CD4-positive, alpha-beta T cell treated with Interleukin-17A for 4 hours (primary cell): ENCODE measurements around the gene CDCP1.
"Not testable (repeated sequence)": the region's sequence is repeated elsewhere in the genome, so short reads cannot be mapped to it uniquely, and the experiment has no call there.

Source experiments
- DNase-seq: peaks from one replicate; pipeline ENCODE4 v3.0.0-alpha.2; 2020; ENCODE audit warnings: mixed read lengths

CDCP1 gene

GRCh38 chr3:45053805-45054195 lies 92.4 kb downstream of the CDCP1 start:
- DNase-seq = not testable (repeated sequence)

GRCh38 chr3:45051685-45052084 lies 94.5 kb downstream of the CDCP1 start:
- no peak for DNase-seq

GRCh38 chr3:45049807-45050206 lies 96.4 kb downstream of the CDCP1 start:
- DNase-seq = no peak

GRCh38 chr3:45048244-45048643 lies 97.9 kb downstream of the CDCP1 start:
- no peak for DNase-seq

- DNase-seq = no peak
Measured at GRCh38 chr3:45043728-45044299, 102.4 kb downstream of the CDCP1 start.

GRCh38 chr3:45042162-45042561 lies 104.0 kb downstream of the CDCP1 start:
- no peak for DNase-seq

GRCh38 chr3:45041666-45042065 lies 104.5 kb downstream of the CDCP1 start:
- DNase-seq = peak; percentile 12

- peak; percentile 93 for DNase-seq
Measured at GRCh38 chr3:45037720-45038455, 108.3 kb downstream of the CDCP1 start.

- peak; percentile 44 for DNase-seq
Measured at GRCh38 chr3:45035441-45036301, 110.5 kb downstream of the CDCP1 start.

GRCh38 chr3:45034612-45035252 lies 111.4 kb downstream of the CDCP1 start:
- DNase-seq = peak; percentile 40

GRCh38 chr3:45033791-45034190 lies 112.4 kb downstream of the CDCP1 start:
- no peak for DNase-seq
